Lower leg skin (tissue), 3 donors: ENCODE data around the gene NINJ2.

Source experiments
- POLR2A ChIP-seq, 2 donors: fragments of 450-650 bp; IDR thresholded peaks; one replicate each; pipeline ENCODE4 v1.6.1; 2016 to 2017; ENCODE audit warnings: antibody characterized with exemption in 2 of 2, mild to moderate bottlenecking in 1 of 2, moderate library complexity in 1 of 2
- TF ChIP-seq, protein P1 (sequence below), 3 donors: fragments of 450-650 bp; IDR thresholded peaks; one replicate each; pipeline ENCODE4 v1.5.1; 2016; ENCODE audit warnings: antibody characterized with exemption in 3 of 3, mild to moderate bottlenecking in 3 of 3, moderate library complexity in 2 of 3

DNA sequence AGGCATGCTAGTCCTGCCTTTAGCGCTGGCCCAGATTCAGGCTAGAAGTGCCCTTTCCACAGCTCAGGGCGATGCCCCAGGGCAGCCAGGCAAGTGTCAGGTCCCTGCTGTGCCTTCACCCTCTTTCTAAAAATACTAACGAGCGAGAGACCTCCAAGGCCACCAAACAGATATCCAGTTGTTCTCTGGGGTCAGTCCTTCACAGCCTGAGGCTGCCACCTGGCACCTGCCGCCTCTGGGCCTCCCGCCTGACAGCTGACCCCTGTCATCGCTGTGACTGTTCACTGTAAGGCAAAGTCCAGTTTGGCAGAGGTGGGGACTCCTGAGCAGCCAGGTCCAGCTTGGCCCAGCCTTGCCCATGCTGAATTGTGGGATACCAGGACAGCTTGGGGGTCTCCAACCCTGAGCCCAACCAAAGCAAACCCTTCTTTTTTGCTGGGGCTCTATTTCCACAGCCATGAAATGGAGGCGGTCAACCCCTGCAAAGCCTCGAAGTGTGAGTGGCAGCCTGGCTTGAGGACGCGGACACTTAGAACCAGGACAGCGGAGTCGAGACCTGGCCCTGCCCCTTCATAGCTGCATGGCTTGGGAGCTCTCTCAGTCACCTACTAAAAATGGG lies 79.9 kb downstream of the NINJ2 start:
- TF ChIP-seq, protein P1, sequence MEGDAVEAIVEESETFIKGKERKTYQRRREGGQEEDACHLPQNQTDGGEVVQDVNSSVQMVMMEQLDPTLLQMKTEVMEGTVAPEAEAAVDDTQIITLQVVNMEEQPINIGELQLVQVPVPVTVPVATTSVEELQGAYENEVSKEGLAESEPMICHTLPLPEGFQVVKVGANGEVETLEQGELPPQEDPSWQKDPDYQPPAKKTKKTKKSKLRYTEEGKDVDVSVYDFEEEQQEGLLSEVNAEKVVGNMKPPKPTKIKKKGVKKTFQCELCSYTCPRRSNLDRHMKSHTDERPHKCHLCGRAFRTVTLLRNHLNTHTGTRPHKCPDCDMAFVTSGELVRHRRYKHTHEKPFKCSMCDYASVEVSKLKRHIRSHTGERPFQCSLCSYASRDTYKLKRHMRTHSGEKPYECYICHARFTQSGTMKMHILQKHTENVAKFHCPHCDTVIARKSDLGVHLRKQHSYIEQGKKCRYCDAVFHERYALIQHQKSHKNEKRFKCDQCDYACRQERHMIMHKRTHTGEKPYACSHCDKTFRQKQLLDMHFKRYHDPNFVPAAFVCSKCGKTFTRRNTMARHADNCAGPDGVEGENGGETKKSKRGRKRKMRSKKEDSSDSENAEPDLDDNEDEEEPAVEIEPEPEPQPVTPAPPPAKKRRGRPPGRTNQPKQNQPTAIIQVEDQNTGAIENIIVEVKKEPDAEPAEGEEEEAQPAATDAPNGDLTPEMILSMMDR (IDR thresholded peaks at IDR 0.05) = no peak
- TF ChIP-seq POLR2A (IDR thresholded peaks at IDR 0.05) = no peak
